Jurkat, Clone E6-1 (cell line): ENCODE measurements around the gene MRGPRD.
"Not testable (repeated sequence)": the region's sequence is repeated elsewhere in the genome, so short reads cannot be mapped to it uniquely, and the experiment has no call there.

Experiments used
- DNase-seq: peaks from one replicate; pipeline ENCODE4 v3.0.0-alpha.2; 2011; ENCODE audit warnings: low read depth, low spot score
- H3K4me3 ChIP-seq: 2 replicates; pipeline ENCODE4 v1.5.1; 2011; ENCODE audit warnings: mild to moderate bottlenecking, low read length, control low read depth, moderate library complexity

MRGPRD gene

GRCh38 chr11:68976563-68976962 lies 4.2 kb downstream of the MRGPRD start:
- H3K4me3 ChIP-seq: no peak overlapping the region
- no peak for DNase-seq

GRCh38 chr11:68976095-68976494 lies 4.7 kb downstream of the MRGPRD start:
- no peak for DNase-seq
- H3K4me3 ChIP-seq: no peak overlapping the region

GRCh38 chr11:68974421-68975194 lies 6.2 kb downstream of the MRGPRD start:
- no peak overlapping the region for H3K4me3 ChIP-seq
- DNase-seq: peak; percentile 35

GRCh38 chr11:68973706-68974105 lies 7.1 kb downstream of the MRGPRD start:
- not testable (repeated sequence) for DNase-seq, H3K4me3 ChIP-seq

- DNase-seq: no peak
- H3K4me3 ChIP-seq: no peak overlapping the region
Measured at GRCh38 chr11:68973219-68973618, 7.6 kb downstream of the MRGPRD start.

- no peak overlapping the region for H3K4me3 ChIP-seq
Measured at GRCh38 chr11:68970921-68971636, 9.7 kb downstream of the MRGPRD start.

GRCh38 chr11:68969386-68969785 lies 11.4 kb downstream of the MRGPRD start:
- DNase-seq: no peak
- no peak overlapping the region for H3K4me3 ChIP-seq

More at GRCh38 chr11:68970921-68971636, 9.7 kb downstream of the MRGPRD start:
- no peak for DNase-seq

- no peak overlapping the region for H3K4me3 ChIP-seq
- DNase-seq: no peak
Measured at GRCh38 chr11:68968306-68969250, 12.2 kb downstream of the MRGPRD start.

- H3K4me3 ChIP-seq: no peak overlapping the region
- no peak for DNase-seq
Measured at GRCh38 chr11:68966894-68967780, 13.6 kb downstream of the MRGPRD start.

- peak; percentile 80 for DNase-seq
- H3K4me3 ChIP-seq: peak overlapping the region; percentile 18
Measured at GRCh38 chr11:68965901-68966853, 14.6 kb downstream of the MRGPRD start.

GRCh38 chr11:68963779-68964178 lies 17.0 kb downstream of the MRGPRD start:
- no peak for DNase-seq
- peak overlapping the region; percentile 49 for H3K4me3 ChIP-seq

GRCh38 chr11:68962527-68963250 lies 18.1 kb downstream of the MRGPRD start:
- H3K4me3 ChIP-seq: peak overlapping the region; percentile 49
- peak; percentile 73 for DNase-seq

GRCh38 chr11:68961245-68961644 lies 19.5 kb downstream of the MRGPRD start:
- H3K4me3 ChIP-seq: no peak overlapping the region

GRCh38 chr11:68960294-68961071 lies 20.3 kb downstream of the MRGPRD start:
- DNase-seq: no peak
- H3K4me3 ChIP-seq: no peak overlapping the region

More at GRCh38 chr11:68961245-68961644, 19.5 kb downstream of the MRGPRD start:
- no peak for DNase-seq

GRCh38 chr11:68959465-68960293 lies 21.1 kb downstream of the MRGPRD start:
- no peak for DNase-seq

More at GRCh38 chr11:68959465-68960293, 21.1 kb downstream of the MRGPRD start:
- no peak overlapping the region for H3K4me3 ChIP-seq
